ENCODE measurements around the gene ZFP30. TPM values are rescaled to one million over a fixed set of nuclear protein-coding genes. Genes with fewer than 3 reads are reported as not detected.

Gene ZFP30
- total and polyA plus RNA-seq, 2 of the 13 experiments (the other 11 are each of a cell fraction or from before 2014, with no cell fraction given) = 3.4 to 19.2 TPM

- TF ChIP-seq NR2F2 (IDR thresholded peaks at IDR 0.05; ENCODE audit: borderline replicate concordance, low read depth) (no peak), FOXO4 (CRISPR knock-in tag; conservative IDR thresholded peaks at IDR 0.05) (no peak), ZNF513 (CRISPR knock-in tag; conservative IDR thresholded peaks at IDR 0.05) (no peak), REXO4 (CRISPR knock-in tag; IDR thresholded peaks at IDR 0.05; ENCODE audit: borderline replicate concordance) (no peak), KAT7 (CRISPR knock-in tag; IDR thresholded peaks at IDR 0.05; ENCODE audit: borderline replicate concordance) (no peak), CREB3 (CRISPR knock-in tag; IDR thresholded peaks at IDR 0.05) (no peak), PLSCR1 (CRISPR knock-in tag; IDR thresholded peaks at IDR 0.05; ENCODE audit: borderline replicate concordance) (no peak), THYN1 (CRISPR knock-in tag; IDR thresholded peaks at IDR 0.05; ENCODE audit: borderline replicate concordance, low read depth) (no peak), ZBTB1 (CRISPR knock-in tag; IDR thresholded peaks at IDR 0.05; ENCODE audit: borderline replicate concordance) (no peak), ATF6 (CRISPR knock-in tag; conservative IDR thresholded peaks at IDR 0.05) (no peak), NR2C2 (CRISPR knock-in tag; IDR thresholded peaks at IDR 0.05; ENCODE audit: borderline replicate concordance) (no peak), PHF20 (CRISPR knock-in tag; IDR thresholded peaks at IDR 0.05) (no peak), TRIM24 (CRISPR knock-in tag; IDR thresholded peaks at IDR 0.05) (no peak), JUNB (CRISPR knock-in tag; IDR thresholded peaks at IDR 0.05; ENCODE audit: borderline replicate concordance) (no peak), ARID5B (CRISPR knock-in tag; IDR thresholded peaks at IDR 0.05) (no peak; the same call in 1 of the 2 replicates), MXD1 (CRISPR knock-in tag; IDR thresholded peaks at IDR 0.05) (0 out of 2 replicates have a peak, but pooled peaks have one; percentile 48), SMAD3 (CRISPR knock-in tag; IDR thresholded peaks at IDR 0.05) (no peak), BRD4 (CRISPR knock-in tag; IDR thresholded peaks at IDR 0.05) (0 out of 2 replicates have a peak, but pooled peaks have one; percentile 8), RBM22 (optimal IDR thresholded peaks at IDR 0.05; ENCODE audit: low read length) (no peak)
These were observed at the start of gene ZFP30 (continued) for GRCh38 chr19:37655301-37655688.
